ENCODE measurements around the gene CAMK2A.

Gene CAMK2A

DNA sequence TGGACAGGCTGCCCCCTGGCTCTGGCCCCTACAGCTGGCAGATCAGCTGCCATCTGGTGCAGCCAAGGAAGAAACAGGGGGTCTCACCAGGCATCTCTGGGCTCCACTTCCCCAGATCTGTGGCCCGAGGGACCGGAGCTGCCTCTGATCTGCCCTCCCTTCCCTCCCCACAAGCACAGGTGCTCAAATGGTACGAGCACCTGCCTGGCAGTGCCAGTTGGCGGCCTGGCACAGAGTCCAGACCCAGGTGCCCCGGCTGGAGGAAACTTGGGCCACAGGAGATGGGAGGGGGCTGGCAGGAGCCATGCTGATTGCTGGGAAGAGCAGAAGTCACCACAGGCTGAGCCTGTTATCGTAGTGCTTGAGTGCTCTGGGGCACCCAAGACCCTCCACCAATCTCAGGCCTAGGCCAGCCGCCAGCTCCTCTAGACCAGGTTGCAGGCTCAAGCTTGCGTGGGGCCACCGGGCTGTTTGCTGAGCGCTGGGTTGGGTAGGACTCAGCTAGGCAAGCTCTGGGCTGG lies 5.0 kb upstream of the CAMK2A start:
- Mint-ChIP-seq H3K27me3 (peaks cover 11% of the 10 kb centered on the region), H3K27ac (ENCODE audit: low read depth) (no peak overlapping the region), H3K36me3 (ENCODE audit: insufficient read depth) (no peaks in the 10 kb centered on the region), H3K9me3 (no peaks in the 10 kb centered on the region), H3K4me3 (no peak overlapping the region), H3K4me1 (no peaks in the 10 kb centered on the region)
- DNase-seq (ENCODE audit: low spot score in 2 of 2) = no peak
- no peak for ATAC-seq (replicated peaks; ENCODE audit: extremely low read depth, poor library complexity, severe bottlenecking)

DNA sequence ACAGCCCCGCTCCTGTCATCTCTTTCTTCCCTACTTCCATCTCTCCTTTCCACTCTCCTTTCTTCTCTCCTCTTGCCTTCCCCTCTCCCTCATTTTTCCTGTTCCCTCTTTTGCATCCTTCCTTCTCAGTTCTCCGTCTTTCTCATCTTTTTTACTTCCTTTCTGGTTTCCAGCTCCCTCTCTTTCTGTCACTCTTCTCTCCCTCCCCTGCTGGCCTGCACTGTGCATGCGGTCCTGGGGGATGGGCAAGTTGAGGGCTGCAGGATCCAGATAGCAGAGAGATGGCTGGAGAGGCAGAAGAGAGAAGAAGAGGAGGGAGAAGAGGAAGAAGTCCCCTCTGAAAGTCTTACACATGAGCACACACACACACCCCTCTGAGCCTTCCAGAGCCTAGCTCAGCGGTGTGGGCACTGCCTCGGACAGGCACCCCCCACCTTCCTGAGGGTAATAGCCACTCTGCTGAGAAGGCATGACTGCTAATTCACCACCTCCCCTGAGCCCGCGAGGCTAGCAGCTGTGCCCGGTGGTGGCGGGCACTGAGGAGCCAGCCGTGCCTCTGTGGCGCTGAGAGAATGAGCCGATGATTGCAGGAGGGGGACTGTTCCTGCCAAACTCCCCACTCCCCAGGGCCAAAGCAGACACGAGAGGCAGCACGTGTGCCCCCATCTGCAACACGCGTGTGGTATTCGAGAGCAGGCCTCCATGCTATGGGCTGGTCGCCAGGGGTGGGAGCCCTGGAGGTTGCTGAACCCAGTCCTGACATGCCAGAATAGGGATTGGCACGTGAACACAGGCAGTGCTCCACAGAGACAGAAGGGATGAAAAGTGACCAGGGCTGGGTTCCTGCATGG lies 3.7 kb upstream of the CAMK2A start:
- Mint-ChIP-seq H3K27ac (ENCODE audit: low read depth) (no peak overlapping the region), H3K4me3 (no peak overlapping the region), H3K36me3 (ENCODE audit: insufficient read depth) (no peaks in the 10 kb centered on the region), H3K27me3 (peaks cover 12% of the 10 kb centered on the region), H3K4me1 (no peaks in the 10 kb centered on the region), H3K9me3 (no peaks in the 10 kb centered on the region)
- DNase-seq (ENCODE audit: low spot score in 2 of 2) = no peak
- ATAC-seq (replicated peaks; ENCODE audit: extremely low read depth, poor library complexity, severe bottlenecking) = no peak

DNA sequence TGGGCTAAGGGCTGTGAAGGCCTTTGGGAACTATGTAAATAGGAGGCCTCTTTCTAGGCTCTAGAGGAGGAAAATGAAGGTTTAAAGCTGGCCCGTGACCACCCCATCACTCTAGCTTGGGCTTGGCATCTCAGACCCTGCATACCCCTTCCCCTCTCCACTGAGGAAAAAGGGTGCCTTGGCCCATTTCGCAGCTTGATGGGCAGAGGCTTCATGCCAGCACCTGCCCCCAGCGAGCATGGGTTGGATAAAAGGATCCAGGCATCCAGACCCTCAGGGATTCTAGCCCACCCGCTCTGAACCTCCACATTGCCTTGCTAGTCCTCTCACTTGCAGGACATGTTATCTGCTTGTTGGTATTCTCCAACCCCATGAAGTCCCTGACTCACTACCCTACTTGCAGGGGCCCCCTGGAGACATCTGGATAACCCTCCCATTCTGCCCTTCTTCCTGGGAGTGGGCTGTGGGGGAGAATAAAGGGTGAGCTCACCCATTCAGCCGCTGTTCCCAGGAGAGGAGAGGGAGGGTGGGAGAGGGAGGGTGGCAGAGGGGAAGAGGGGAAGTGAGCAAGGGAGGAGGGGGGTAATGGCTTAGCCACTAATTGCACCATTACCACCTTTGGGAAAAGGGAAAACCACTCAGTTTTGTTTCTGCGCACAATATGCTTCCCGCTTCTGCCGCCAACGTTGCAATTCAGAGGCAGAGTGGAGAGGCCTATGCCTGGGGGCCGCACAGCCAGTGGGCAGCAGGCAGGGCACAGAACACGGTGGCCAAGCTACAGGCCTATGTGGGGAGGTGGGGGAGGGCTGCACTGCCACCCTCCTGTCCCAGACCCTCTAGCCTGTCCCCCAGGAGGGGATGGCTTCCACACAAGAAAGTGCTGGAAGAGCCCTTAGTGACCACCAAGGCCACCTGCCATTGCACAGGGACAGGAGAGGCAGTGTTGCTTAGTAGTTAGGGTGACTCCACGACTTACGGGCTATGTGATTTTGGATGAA lies 2.1 kb upstream of the CAMK2A start:
- H3K27ac Mint-ChIP-seq (ENCODE audit: low read depth) = no peak overlapping the region
- ATAC-seq (replicated peaks; ENCODE audit: extremely low read depth, poor library complexity, severe bottlenecking) = no peak

DNA sequence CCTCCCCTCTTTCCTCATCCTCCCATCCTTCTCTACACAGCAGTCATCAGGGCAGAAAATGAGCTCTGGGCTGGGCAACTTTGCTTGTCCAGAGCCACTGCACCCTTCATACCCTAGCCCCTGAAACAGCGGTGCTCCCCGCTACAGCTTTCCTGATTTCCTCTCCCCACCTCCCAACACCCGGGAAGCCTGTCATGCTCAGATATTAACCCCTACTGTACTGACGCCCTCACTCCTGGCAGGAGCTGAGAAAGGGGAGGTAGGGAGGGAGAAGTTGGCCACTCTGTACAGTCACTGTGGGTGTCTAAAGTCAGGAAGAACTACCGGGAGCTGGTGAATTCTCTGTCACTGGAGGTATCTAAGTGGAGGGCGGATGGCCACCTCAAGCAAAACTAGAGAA lies 782 bp downstream of the CAMK2A start:
- no peaks in the 10 kb centered on the region for H3K4me1 Mint-ChIP-seq
- no peak overlapping the region for H3K27ac Mint-ChIP-seq (ENCODE audit: low read depth)
- peaks cover 12% of the 10 kb centered on the region for H3K27me3 Mint-ChIP-seq
- H3K36me3 Mint-ChIP-seq (ENCODE audit: insufficient read depth) = no peaks in the 10 kb centered on the region
- DNase-seq (ENCODE audit: low spot score in 2 of 2) (no peak), ATAC-seq (replicated peaks; ENCODE audit: extremely low read depth, poor library complexity, severe bottlenecking) (no peak)
- no peak overlapping the region for H3K4me3 Mint-ChIP-seq
- no peaks in the 10 kb centered on the region for H3K9me3 Mint-ChIP-seq

More for the DNA sequence above, 2.1 kb upstream of the CAMK2A start:
- Mint-ChIP-seq H3K4me3 (no peak overlapping the region), H3K9me3 (no peaks in the 10 kb centered on the region), H3K27me3 (peaks cover 12% of the 10 kb centered on the region), H3K36me3 (ENCODE audit: insufficient read depth) (no peaks in the 10 kb centered on the region), H3K4me1 (no peaks in the 10 kb centered on the region)
- DNase-seq (ENCODE audit: low spot score in 2 of 2) = no peak

GRCh38 chr5:150288361-150288760 lies 1.2 kb downstream of the CAMK2A start:
- DNase-seq (ENCODE audit: low spot score in 2 of 2) = no peak
- ATAC-seq (replicated peaks; ENCODE audit: extremely low read depth, poor library complexity, severe bottlenecking) = no peak
- Mint-ChIP-seq H3K27ac (ENCODE audit: low read depth) (no peak overlapping the region), H3K4me3 (no peak overlapping the region), H3K36me3 (ENCODE audit: insufficient read depth) (no peaks in the 10 kb centered on the region), H3K4me1 (no peaks in the 10 kb centered on the region), H3K27me3 (peaks cover 12% of the 10 kb centered on the region), H3K9me3 (no peaks in the 10 kb centered on the region)

DNA sequence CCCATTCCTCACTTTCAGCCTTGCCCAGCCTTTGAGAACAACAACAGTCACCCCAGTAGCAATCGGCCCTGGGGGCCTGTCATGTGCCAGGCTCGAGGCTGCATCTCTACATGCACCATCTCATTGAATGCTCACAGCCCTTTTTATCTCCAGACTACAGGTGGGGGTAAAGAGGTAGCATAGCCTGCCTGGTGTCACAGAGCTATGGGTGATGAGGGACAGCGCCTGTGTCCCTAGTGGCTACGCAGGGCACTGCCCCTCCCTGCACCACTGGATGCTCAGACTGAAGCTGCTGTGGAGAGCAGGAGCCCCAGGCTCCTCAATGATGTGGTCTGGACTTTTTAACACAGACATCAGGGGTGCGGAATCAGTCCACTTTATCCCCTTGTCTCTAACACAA lies 2.8 kb downstream of the CAMK2A start:
- no peak for DNase-seq (ENCODE audit: low spot score in 2 of 2)
- H3K4me3 Mint-ChIP-seq = no peak overlapping the region
- peak; percentile 28 for ATAC-seq (replicated peaks; ENCODE audit: extremely low read depth, poor library complexity, severe bottlenecking)
- H3K27ac Mint-ChIP-seq (ENCODE audit: low read depth) = no peak overlapping the region
- H3K4me1 Mint-ChIP-seq = no peaks in the 10 kb centered on the region
- H3K27me3 Mint-ChIP-seq = peaks cover 12% of the 10 kb centered on the region
- no peaks in the 10 kb centered on the region for H3K9me3 Mint-ChIP-seq
- H3K36me3 Mint-ChIP-seq (ENCODE audit: insufficient read depth) = no peaks in the 10 kb centered on the region

GRCh38 chr5:150285114-150285513 lies 4.5 kb downstream of the CAMK2A start:
- DNase-seq (ENCODE audit: low spot score in 2 of 2) (no peak), ATAC-seq (replicated peaks; ENCODE audit: extremely low read depth, poor library complexity, severe bottlenecking) (no peak)
- no peak overlapping the region for H3K27ac Mint-ChIP-seq (ENCODE audit: low read depth)
- H3K36me3 Mint-ChIP-seq (ENCODE audit: insufficient read depth) = no peaks in the 10 kb centered on the region
- peaks cover 17% of the 10 kb centered on the region for H3K27me3 Mint-ChIP-seq
- H3K4me3 Mint-ChIP-seq = no peak overlapping the region
- H3K4me1 Mint-ChIP-seq = no peaks in the 10 kb centered on the region
- no peaks in the 10 kb centered on the region for H3K9me3 Mint-ChIP-seq

DNA sequence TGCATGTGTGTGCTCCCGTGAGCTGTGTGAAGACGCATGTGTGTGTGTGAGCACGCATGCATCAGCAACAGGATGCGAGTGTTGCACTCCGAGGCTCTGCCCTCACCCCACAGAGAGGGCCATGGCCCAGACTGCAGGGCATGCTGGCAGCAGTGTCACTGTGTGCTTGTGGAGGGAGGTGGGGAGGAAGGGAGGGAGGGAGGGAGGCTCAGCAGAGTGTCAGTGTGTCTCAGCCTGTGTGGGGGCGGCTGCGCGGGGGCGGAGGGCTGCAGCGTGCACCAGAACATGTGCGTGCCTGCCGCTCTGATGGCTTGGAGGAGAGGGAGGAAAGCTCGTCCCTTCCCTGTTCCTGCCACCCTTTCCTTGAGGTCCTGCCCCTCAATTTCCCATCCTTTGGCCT lies 5.3 kb downstream of the CAMK2A start:
- DNase-seq (ENCODE audit: low spot score in 2 of 2) (no peak), ATAC-seq (replicated peaks; ENCODE audit: extremely low read depth, poor library complexity, severe bottlenecking) (no peak)
- H3K27ac Mint-ChIP-seq (ENCODE audit: low read depth) = no peak overlapping the region
- no peaks in the 10 kb centered on the region for H3K36me3 Mint-ChIP-seq (ENCODE audit: insufficient read depth)
- H3K4me3 Mint-ChIP-seq = no peak overlapping the region
- no peaks in the 10 kb centered on the region for H3K9me3 Mint-ChIP-seq
- no peaks in the 10 kb centered on the region for H3K4me1 Mint-ChIP-seq
- H3K27me3 Mint-ChIP-seq = peaks cover 19% of the 10 kb centered on the region

GRCh38 chr5:150283904-150284303 lies 5.7 kb downstream of the CAMK2A start:
- ATAC-seq (replicated peaks; ENCODE audit: extremely low read depth, poor library complexity, severe bottlenecking) (no peak), DNase-seq (ENCODE audit: low spot score in 2 of 2) (no peak)
- Mint-ChIP-seq H3K36me3 (ENCODE audit: insufficient read depth) (no peaks in the 10 kb centered on the region), H3K27ac (ENCODE audit: low read depth) (no peak overlapping the region), H3K4me3 (no peak overlapping the region), H3K27me3 (peaks cover 23% of the 10 kb centered on the region), H3K4me1 (no peaks in the 10 kb centered on the region), H3K9me3 (no peaks in the 10 kb centered on the region)

- Mint-ChIP-seq H3K27me3 (peaks cover 24% of the 10 kb centered on the region), H3K9me3 (no peaks in the 10 kb centered on the region), H3K4me1 (no peaks in the 10 kb centered on the region), H3K27ac (ENCODE audit: low read depth) (no peak overlapping the region), H3K4me3 (no peak overlapping the region), H3K36me3 (ENCODE audit: insufficient read depth) (no peaks in the 10 kb centered on the region)
- ATAC-seq (replicated peaks; ENCODE audit: extremely low read depth, poor library complexity, severe bottlenecking) = no peak
- no peak for DNase-seq (ENCODE audit: low spot score in 2 of 2)
Observed at GRCh38 chr5:150281987-150282386, 7.6 kb downstream of the CAMK2A start.

DNA sequence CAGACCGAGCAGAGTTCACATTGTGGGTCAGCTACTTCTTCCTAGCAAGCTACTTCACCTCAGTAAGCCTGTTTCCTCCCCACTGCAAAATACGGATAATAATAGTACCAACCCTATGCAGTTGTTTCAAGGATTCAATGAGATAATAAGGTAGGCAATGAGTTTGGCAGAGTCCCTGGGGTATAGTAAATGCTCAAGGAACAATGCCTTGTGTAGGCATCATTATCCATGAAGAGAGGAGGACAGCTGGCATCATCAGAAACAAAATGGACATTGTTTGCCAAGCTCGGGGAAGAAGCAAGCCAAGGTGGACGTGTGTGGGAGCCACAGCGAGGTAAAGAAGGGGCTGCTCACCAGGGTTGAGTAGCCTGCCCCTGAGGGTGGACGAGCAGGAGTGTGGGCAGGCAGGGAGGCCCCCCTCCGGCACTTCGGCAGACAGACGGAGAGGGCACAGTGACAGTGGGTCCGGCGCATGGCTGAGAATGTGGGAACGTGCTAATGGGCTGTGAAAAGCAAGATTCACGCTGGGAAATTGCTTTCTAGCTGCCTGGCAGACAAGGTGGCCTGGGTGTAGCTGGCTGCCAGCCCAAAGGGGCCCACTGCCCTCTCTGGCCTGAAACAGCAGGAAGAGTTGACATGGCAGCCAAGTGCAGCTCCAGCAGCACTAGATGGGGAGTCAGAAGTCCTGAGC lies 10.1 kb downstream of the CAMK2A start:
- Mint-ChIP-seq H3K36me3 (ENCODE audit: insufficient read depth) (no peaks in the 10 kb centered on the region), H3K4me3 (no peak overlapping the region), H3K27ac (ENCODE audit: low read depth) (no peak overlapping the region), H3K27me3 (peaks cover 24% of the 10 kb centered on the region), H3K9me3 (no peaks in the 10 kb centered on the region), H3K4me1 (no peaks in the 10 kb centered on the region)
- no peak for ATAC-seq (replicated peaks; ENCODE audit: extremely low read depth, poor library complexity, severe bottlenecking)
- DNase-seq (ENCODE audit: low spot score in 2 of 2) = no peak

- Mint-ChIP-seq H3K4me3 (no peak overlapping the region), H3K27me3 (peaks cover 24% of the 10 kb centered on the region), H3K36me3 (ENCODE audit: insufficient read depth) (no peaks in the 10 kb centered on the region), H3K9me3 (no peaks in the 10 kb centered on the region), H3K4me1 (no peaks in the 10 kb centered on the region), H3K27ac (ENCODE audit: low read depth) (no peak overlapping the region)
- ATAC-seq (replicated peaks; ENCODE audit: extremely low read depth, poor library complexity, severe bottlenecking) (no peak), DNase-seq (ENCODE audit: low spot score in 2 of 2) (no peak)
Observed at GRCh38 chr5:150278916-150279315, 10.7 kb downstream of the CAMK2A start.

Data from central memory CD8-positive, alpha-beta T cell (primary cell).